DND-41 (cell line): ENCODE results near the gene MT1M.

Source experiments
- ATAC-seq: fragments of 200-7000 bp; cut with Tn5 transposase; 3 replicates; pipeline ENCODE4 v1.9.1; 2021; ENCODE audit warnings: low read depth; ENCODE audit not compliant: insufficient read depth
- DNase-seq: peaks from one replicate; pipeline ENCODE4 v3.0.0-alpha.2; 2020
- H2AFZ ChIP-seq: 2 replicates; pipeline ENCODE4 v1.6.0; 2012; ENCODE audit warnings: low read depth, low read length
- H3K27ac ChIP-seq: 2 replicates; pipeline ENCODE4 v1.5.1; 2012; ENCODE audit warnings: low read length, inconsistent platforms
- H3K27me3 ChIP-seq: fragments of 200-600 bp; sonication (generic); 2 replicates; pipeline ENCODE4 v1.6.0; 2012; ENCODE audit warnings: low read length, mild to moderate bottlenecking, inconsistent platforms; ENCODE audit not compliant: insufficient read depth, poor library complexity
- H3K36me3 ChIP-seq: 2 replicates; pipeline ENCODE4 v1.5.1; 2012; ENCODE audit warnings: low read length, inconsistent platforms; ENCODE audit not compliant: insufficient read depth
- H3K4me1 ChIP-seq: 2 replicates; pipeline ENCODE4 v1.5.1; 2012; ENCODE audit warnings: mild to moderate bottlenecking, low read length; ENCODE audit not compliant: insufficient read depth
- H3K4me2 ChIP-seq: 2 replicates; pipeline ENCODE4 v1.6.0; 2012; ENCODE audit warnings: mild to moderate bottlenecking, moderate library complexity, low read length, inconsistent platforms; ENCODE audit not compliant: insufficient read depth
- H3K4me3 ChIP-seq, 2 experiments: fragments of 200-600 bp in 1 of 2; shearing (Covaris generic) in 1 of 2; 2 replicates each; pipeline ENCODE4 v1.5.1; 2012 to 2016; ENCODE audit warnings: inconsistent platforms in 2 of 2, low read length in 2 of 2, mild to moderate bottlenecking in 2 of 2, low read depth in 1 of 2, moderate library complexity in 1 of 2
- H3K79me2 ChIP-seq: 2 replicates; pipeline ENCODE4 v1.6.0; 2012; ENCODE audit warnings: low read length, inconsistent platforms; ENCODE audit not compliant: insufficient read depth
- H3K9ac ChIP-seq: 2 replicates; pipeline ENCODE4 v1.6.0; 2012; ENCODE audit warnings: low read depth, mild to moderate bottlenecking, inconsistent platforms, low read length, moderate library complexity
- H3K9me3 ChIP-seq: 2 replicates; pipeline ENCODE4 v1.5.1; 2012; ENCODE audit warnings: low read length, moderate library complexity, mild to moderate bottlenecking, inconsistent platforms; ENCODE audit not compliant: insufficient read depth, severe bottlenecking
- H4K20me1 ChIP-seq: 2 replicates; pipeline ENCODE4 v1.6.0; 2012; ENCODE audit warnings: low read length; ENCODE audit not compliant: insufficient read depth
- CTCF ChIP-seq: IDR thresholded peaks from 2 replicates; pipeline ENCODE4 v1.5.1; 2012; ENCODE audit warnings: borderline replicate concordance, low read length, moderate library complexity, mild to moderate bottlenecking; ENCODE audit not compliant: poor library complexity, severe bottlenecking; ENCODE audit errors: extremely low read depth
- EZH2 ChIP-seq: IDR thresholded peaks from 3 replicates; pipeline ENCODE4 v1.6.1; 2012; ENCODE audit warnings: borderline replicate concordance, low read depth, mild to moderate bottlenecking, moderate library complexity, low read length, inconsistent platforms; ENCODE audit not compliant: severe bottlenecking

MT1M gene

GRCh38 chr16:56677474-56677873, 45.0 kb downstream of the MT1M start:
- no peaks in the 10 kb centered on the region for H3K79me2 ChIP-seq
- TF ChIP-seq EZH2: no peak
- no peak for TF ChIP-seq CTCF
- H3K9me3 ChIP-seq: no peaks in the 10 kb centered on the region
- DNase-seq (no peak), ATAC-seq (no peak)
- H3K36me3 ChIP-seq: no peaks in the 10 kb centered on the region
- H3K9ac ChIP-seq: no peak overlapping the region
- H3K27me3 ChIP-seq: peaks cover 11% of the 10 kb centered on the region
- H3K4me3 ChIP-seq: no peak overlapping the region
- peaks cover 12% of the 10 kb centered on the region for H3K4me1 ChIP-seq
- no peaks in the 10 kb centered on the region for H4K20me1 ChIP-seq
- H3K27ac ChIP-seq: no peak overlapping the region
- H3K4me2 ChIP-seq: no peak overlapping the region
- no peak overlapping the region for H2AFZ ChIP-seq

GRCh38 chr16:56679078-56679730, 46.7 kb downstream of the MT1M start:
- H3K27ac ChIP-seq: no peak overlapping the region
- H3K4me1 ChIP-seq: peaks cover 27% of the 10 kb centered on the region
- no peak overlapping the region for H3K9ac ChIP-seq
- no peaks in the 10 kb centered on the region for H4K20me1 ChIP-seq
- TF ChIP-seq EZH2 (no peak), CTCF (no peak)
- ATAC-seq: no peak
- no peak for DNase-seq
- no peaks in the 10 kb centered on the region for H3K9me3 ChIP-seq
- no peak overlapping the region for H3K4me3 ChIP-seq
- H3K79me2 ChIP-seq: no peaks in the 10 kb centered on the region
- H2AFZ ChIP-seq: no peak overlapping the region
- H3K27me3 ChIP-seq: peaks cover 11% of the 10 kb centered on the region
- no peaks in the 10 kb centered on the region for H3K36me3 ChIP-seq
- no peak overlapping the region for H3K4me2 ChIP-seq

- H3K27me3 ChIP-seq: peaks cover 11% of the 10 kb centered on the region
- no peak for ATAC-seq
These were observed 47.4 kb downstream of the MT1M start for GRCh38 chr16:56679818-56680217.

More at GRCh38 chr16:56679818-56680217, 47.4 kb downstream of the MT1M start:
- no peaks in the 10 kb centered on the region for H3K36me3 ChIP-seq
- no peak for TF ChIP-seq CTCF
- TF ChIP-seq EZH2: no peak
- no peak overlapping the region for H3K4me3 ChIP-seq
- H3K79me2 ChIP-seq: no peaks in the 10 kb centered on the region
- no peaks in the 10 kb centered on the region for H4K20me1 ChIP-seq
- peaks cover 27% of the 10 kb centered on the region for H3K4me1 ChIP-seq
- DNase-seq: no peak
- no peak overlapping the region for H3K4me2 ChIP-seq
- no peak overlapping the region for H3K27ac ChIP-seq
- H3K9me3 ChIP-seq: no peaks in the 10 kb centered on the region
- H3K9ac ChIP-seq: no peak overlapping the region
- no peak overlapping the region for H2AFZ ChIP-seq
